ENCODE data around the gene ATG4B.

ATG4B gene

DNA sequence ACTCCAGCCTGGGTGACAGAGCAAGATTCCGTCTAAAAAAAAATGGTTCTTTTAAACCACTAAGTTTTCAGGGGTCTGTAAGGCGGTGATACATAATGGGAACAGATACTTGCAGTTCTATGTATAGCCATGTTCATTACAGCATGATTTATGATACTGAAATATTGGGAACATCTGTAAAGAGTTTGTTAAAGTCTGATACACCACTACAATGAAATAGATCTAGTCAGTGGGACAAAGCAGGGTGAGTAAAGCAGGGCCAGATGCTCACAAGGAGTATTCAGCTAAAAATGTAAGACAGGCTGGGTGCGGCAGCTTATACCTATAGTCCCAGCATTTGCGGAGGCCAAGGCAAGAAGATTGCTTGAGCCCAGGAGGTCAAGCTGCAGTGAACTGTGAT, 58.2 kb downstream of the ATG4B start:
- no peak for DNase-seq

- no peak for DNase-seq
These were observed 63.6 kb downstream of the ATG4B start for GRCh38 chr2:241701149-241701398.

- peak; percentile 98 for DNase-seq
These were observed 64.1 kb downstream of the ATG4B start, which contains the start of gene ING5 for GRCh38 chr2:241701399-241702154. Gene ING5, plus strand, starts transcription at chr2:241702039. Its CDS starts 27 bp downstream, at chr2:241702066.

GRCh38 chr2:241702155-241703031, 64.9 kb downstream of the ATG4B start:
- DNase-seq: peak; percentile 89

DNA sequence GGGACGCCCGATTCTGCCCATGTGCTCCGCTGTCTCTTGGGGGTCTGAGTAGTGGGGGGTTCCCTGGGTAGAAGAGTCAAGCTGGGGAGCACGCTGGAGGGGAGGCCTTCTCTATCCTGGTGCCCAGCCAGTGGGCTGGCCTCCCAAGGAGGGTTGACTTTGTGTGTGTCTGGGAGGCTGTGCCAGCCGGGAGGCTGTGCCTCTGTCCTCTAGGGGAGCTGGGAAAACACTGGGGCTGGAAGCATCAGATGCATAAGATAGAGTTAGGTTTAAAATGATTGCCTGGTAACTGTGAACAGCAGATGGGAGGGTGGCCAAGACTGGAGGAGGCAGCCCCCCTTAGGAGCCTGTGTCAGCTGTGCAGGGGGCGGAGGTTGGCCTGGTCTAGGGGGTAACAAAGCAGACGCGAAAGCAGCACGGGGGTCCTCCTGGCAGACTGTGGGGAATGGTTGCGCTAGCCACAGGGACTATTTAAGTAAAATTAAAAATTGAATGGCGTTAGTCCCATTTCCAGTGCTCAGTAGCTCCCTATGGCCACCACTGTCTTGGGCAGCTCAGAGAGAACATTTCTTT, 65.6 kb downstream of the ATG4B start:
- DNase-seq: peak; percentile 38

- no peak for DNase-seq
These were observed 69.0 kb downstream of the ATG4B start for GRCh38 chr2:241706537-241706936.

GRCh38 chr2:241708879-241709278, 71.4 kb downstream of the ATG4B start:
- no peak for DNase-seq

DNA sequence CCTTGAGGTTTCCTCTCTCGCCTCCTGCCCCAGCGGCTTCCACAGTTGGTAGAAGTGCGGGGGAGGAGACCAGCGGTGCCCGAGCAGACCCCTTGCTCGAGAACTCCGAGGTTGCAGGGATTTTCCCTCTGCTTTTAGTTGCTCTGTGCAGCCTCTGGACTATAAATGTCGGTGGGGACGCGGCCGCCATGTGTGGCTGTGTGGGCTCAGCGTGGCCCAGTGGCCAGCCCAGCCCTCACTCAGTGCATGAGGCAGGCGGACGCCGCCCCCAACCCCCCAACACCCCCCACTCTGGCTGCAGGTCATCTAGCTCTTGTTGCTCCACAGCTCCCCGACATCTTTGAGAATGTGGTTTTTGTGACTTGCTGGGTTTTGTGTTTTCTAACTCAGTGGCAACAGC, 81.6 kb downstream of the ATG4B start:
- no peak for DNase-seq

GRCh38 chr2:241720099-241720498, 82.6 kb downstream of the ATG4B start:
- no peak for DNase-seq

- DNase-seq: no peak
These were observed 83.1 kb downstream of the ATG4B start for GRCh38 chr2:241720560-241720959.

- no peak for DNase-seq
These were observed 84.4 kb downstream of the ATG4B start for GRCh38 chr2:241721852-241722251.

DNA sequence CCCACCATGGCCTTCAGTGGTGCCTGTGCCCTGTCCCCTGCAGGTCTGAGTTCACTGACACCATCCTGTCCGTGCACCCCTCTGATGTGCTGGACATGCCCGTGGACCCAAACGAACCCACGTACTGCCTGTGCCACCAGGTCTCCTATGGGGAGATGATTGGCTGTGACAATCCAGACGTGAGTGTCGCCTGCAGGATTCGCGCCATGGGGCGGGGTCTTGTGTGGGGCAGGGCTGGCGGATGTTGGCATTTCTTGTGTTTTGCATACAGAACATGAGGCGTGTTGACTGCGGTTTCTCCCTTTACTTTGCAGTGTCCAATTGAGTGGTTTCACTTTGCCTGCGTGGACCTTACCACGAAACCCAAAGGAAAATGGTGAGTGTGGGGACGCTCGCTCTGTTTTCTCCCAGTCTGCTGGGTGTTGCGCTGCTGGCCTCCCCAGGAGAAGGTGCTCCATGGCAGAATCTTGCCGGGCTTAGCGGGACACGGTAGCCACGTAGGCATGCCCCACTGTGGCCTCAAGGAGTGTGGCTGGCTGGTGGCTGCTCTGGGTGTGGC, 85.5 kb downstream of the ATG4B start:
- no peak for DNase-seq

All from NCI-H82 (cell line).